ENCODE data around the gene SCCPDH. TPM values are rescaled to one million over a fixed set of nuclear protein-coding genes. Genes with fewer than 3 reads are reported as not detected.

Gene SCCPDH
- total and polyA plus RNA-seq, 3 experiments from 2014 or later, result 20.2 to 41.0 (median 39.5) TPM

- POLR2A ChIA-PET, result no interaction called here
- no peaks in the 10 kb centered on the region for H3K9me3 Mint-ChIP-seq
- H3K27ac ChIP-seq (ENCODE audit: low read depth, low read length), result no peak overlapping the region
Measured at GRCh38 chr1:246797157-246797556, 72.9 kb downstream of the SCCPDH start.

DNA sequence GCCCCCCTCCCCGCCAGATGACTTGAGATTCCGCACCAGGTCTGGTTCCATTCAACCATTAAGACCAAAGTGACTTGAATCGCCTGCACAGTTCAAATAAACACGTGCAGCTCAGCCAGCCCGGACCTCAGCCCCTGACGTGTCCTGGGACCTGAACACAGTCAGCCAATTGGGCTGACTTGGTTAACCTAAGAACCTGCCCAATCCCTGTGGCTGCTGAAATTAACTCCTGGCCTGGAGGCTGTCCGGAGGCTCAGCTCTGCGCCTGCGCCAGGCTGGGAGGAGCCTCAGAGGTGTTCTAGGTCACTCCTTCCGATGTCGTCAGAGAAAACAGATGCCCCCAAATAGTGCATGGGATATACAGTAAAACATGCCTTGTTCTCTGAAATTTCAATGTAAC is 73.4 kb downstream of the SCCPDH start:
- Histone ChIP-seq H3K9me3 (ENCODE audit: low read length) (no peaks in the 10 kb centered on the region), H3K36me3 (ENCODE audit: insufficient read depth, low read length) (no peaks in the 10 kb centered on the region), H3K27me3 (ENCODE audit: insufficient read depth, low read length, poor library complexity, severe bottlenecking) (no peaks in the 10 kb centered on the region), H3K27ac (ENCODE audit: low read depth, low read length) (no peak overlapping the region), H3K4me1 (ENCODE audit: insufficient read depth, low read length) (no peaks in the 10 kb centered on the region), H3K4me3 (ENCODE audit: low read length) (no peak overlapping the region)
- H3K36me3 Mint-ChIP-seq, result no peaks in the 10 kb centered on the region
- POLR2A ChIA-PET, result no interaction called here
- H3K4me1 Mint-ChIP-seq, result no peaks in the 10 kb centered on the region
- no peak overlapping the region for H3K4me3 Mint-ChIP-seq
- H3K27ac Mint-ChIP-seq, result no peak overlapping the region
- H3K9me3 Mint-ChIP-seq, result no peaks in the 10 kb centered on the region
- peaks cover 1 to 17% of the 10 kb centered on the region in 2 donors for H3K27me3 Mint-ChIP-seq
- CTCF ChIA-PET, result no interaction called here
- DNase-seq, result no peak

More at GRCh38 chr1:246797157-246797556, 72.9 kb downstream of the SCCPDH start:
- H3K36me3 Mint-ChIP-seq, result no peaks in the 10 kb centered on the region
- H3K4me3 ChIP-seq (ENCODE audit: low read length), result no peak overlapping the region
- H3K4me1 Mint-ChIP-seq, result no peaks in the 10 kb centered on the region
- DNase-seq, result no peak
- H3K27ac Mint-ChIP-seq, result no peak overlapping the region
- H3K9me3 ChIP-seq (ENCODE audit: low read length), result no peaks in the 10 kb centered on the region
- no peak overlapping the region for H3K4me3 Mint-ChIP-seq
- H3K36me3 ChIP-seq (ENCODE audit: insufficient read depth, low read length), result no peaks in the 10 kb centered on the region
- H3K4me1 ChIP-seq (ENCODE audit: insufficient read depth, low read length), result no peaks in the 10 kb centered on the region
- CTCF ChIA-PET, result no interaction called here
- H3K27me3 Mint-ChIP-seq, result peaks cover 1 to 18% of the 10 kb centered on the region in 2 donors
- H3K27me3 ChIP-seq (ENCODE audit: insufficient read depth, low read length, poor library complexity, severe bottlenecking), result no peaks in the 10 kb centered on the region

- H3K4me3 ChIP-seq (ENCODE audit: low read length), result no peak overlapping the region
- POLR2A ChIA-PET, result no interaction called here
- Mint-ChIP-seq H3K27me3 (peaks cover 1 to 14% of the 10 kb centered on the region in 2 donors), H3K4me3 (no peak overlapping the region), H3K9me3 (no peaks in the 10 kb centered on the region), H3K36me3 (no peaks in the 10 kb centered on the region), H3K4me1 (no peaks in the 10 kb centered on the region), H3K27ac (no peak overlapping the region)
- CTCF ChIA-PET, result no interaction called here
- H3K27ac ChIP-seq (ENCODE audit: low read depth, low read length), result no peak overlapping the region
- H3K4me1 ChIP-seq (ENCODE audit: insufficient read depth, low read length), result no peaks in the 10 kb centered on the region
- no peaks in the 10 kb centered on the region for H3K27me3 ChIP-seq (ENCODE audit: insufficient read depth, low read length, poor library complexity, severe bottlenecking)
- no peaks in the 10 kb centered on the region for H3K9me3 ChIP-seq (ENCODE audit: low read length)
- no peak for DNase-seq
- H3K36me3 ChIP-seq (ENCODE audit: insufficient read depth, low read length), result no peaks in the 10 kb centered on the region
Measured at GRCh38 chr1:246798107-246798506, 73.9 kb downstream of the SCCPDH start.

DNA sequence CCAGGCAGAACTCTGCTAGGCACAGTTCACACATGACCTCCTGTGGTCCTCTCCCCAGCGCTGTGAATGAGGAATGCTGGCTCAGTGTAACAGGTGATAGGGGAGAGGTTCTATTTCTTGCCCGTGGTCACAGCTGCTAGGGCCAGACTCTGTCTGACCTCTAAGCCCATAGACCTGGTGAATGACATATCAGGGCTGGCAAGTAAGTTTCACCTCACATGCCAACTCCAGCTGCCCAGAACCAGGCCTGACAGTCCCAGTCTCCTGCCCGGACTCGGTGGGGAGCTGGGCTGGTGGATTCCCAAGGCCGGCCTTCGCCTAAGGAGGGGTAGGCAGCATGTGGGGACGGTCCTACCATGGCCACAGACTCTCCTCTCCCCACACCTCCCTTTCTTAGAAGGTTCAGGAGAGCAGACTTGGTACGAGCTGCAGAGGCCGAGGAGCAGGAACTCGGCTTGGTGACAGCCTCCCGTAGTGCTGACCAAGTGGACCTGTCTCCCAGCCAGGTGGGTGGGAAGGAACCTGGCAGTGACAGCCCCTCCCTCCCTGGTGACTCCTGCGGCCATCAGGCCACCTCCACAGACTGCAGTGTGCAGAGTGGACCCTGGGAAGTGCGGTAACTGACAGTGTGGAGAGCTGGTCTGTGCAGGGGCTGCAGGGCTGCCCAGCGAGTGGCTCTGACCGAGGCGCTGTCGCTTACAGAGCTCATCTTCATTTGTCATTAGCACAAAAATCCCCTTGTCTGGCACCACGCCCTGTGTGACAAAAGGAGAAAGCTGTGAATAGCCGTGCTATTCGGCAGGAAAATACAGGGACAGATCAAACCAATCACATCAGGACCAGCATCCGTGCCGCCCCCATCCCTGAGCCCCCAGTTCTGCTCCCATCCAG is 74.6 kb downstream of the SCCPDH start:
- H3K27me3 ChIP-seq (ENCODE audit: insufficient read depth, low read length, poor library complexity, severe bottlenecking), result no peaks in the 10 kb centered on the region
- H3K4me3 Mint-ChIP-seq, result no peak overlapping the region
- no peaks in the 10 kb centered on the region for H3K4me1 ChIP-seq (ENCODE audit: insufficient read depth, low read length)
- no peaks in the 10 kb centered on the region for H3K36me3 Mint-ChIP-seq
- H3K27ac ChIP-seq (ENCODE audit: low read depth, low read length), result no peak overlapping the region
- no peak overlapping the region for H3K4me3 ChIP-seq (ENCODE audit: low read length)
- no peaks in the 10 kb centered on the region for H3K36me3 ChIP-seq (ENCODE audit: insufficient read depth, low read length)
- CTCF ChIA-PET, result no interaction called here
- H3K27me3 Mint-ChIP-seq, result peaks cover 1 to 12% of the 10 kb centered on the region in 2 donors
- no peaks in the 10 kb centered on the region for H3K9me3 Mint-ChIP-seq
- H3K9me3 ChIP-seq (ENCODE audit: low read length), result no peaks in the 10 kb centered on the region
- POLR2A ChIA-PET, result no interaction called here
- no peak for DNase-seq
- no peaks in the 10 kb centered on the region for H3K4me1 Mint-ChIP-seq
- no peak overlapping the region for H3K27ac Mint-ChIP-seq

DNA sequence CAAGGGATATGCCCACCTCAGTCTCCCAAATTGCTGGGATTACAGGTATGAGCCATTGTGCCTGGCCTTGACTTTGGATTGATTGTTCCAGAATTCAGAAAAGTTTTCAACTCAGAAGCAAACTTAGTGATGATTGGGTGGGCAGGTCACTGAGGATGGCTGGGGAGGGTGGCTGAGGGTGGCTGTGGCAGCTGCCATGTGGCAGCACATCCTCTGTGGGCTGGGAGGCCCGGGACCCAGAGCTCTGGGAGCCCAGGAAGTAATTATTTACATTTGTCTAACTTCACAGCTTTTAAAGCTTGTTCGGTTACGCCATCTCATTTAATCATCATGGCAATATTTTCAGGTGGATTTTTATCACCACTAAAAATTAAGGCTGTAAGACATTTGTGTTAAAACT is 76.1 kb downstream of the SCCPDH start:
- no peaks in the 10 kb centered on the region for H3K36me3 ChIP-seq (ENCODE audit: insufficient read depth, low read length)
- no peak overlapping the region for H3K4me3 Mint-ChIP-seq
- H3K4me1 ChIP-seq (ENCODE audit: insufficient read depth, low read length), result no peaks in the 10 kb centered on the region
- no peak overlapping the region for H3K27ac Mint-ChIP-seq
- H3K27me3 ChIP-seq (ENCODE audit: insufficient read depth, low read length, poor library complexity, severe bottlenecking), result no peaks in the 10 kb centered on the region
- CTCF ChIA-PET, result no interaction called here
- DNase-seq, result no peak
- no peaks in the 10 kb centered on the region for H3K4me1 Mint-ChIP-seq
- no peaks in the 10 kb centered on the region for H3K9me3 Mint-ChIP-seq
- H3K4me3 ChIP-seq (ENCODE audit: low read length), result no peak overlapping the region
- no peak overlapping the region for H3K27ac ChIP-seq (ENCODE audit: low read depth, low read length)
- H3K36me3 Mint-ChIP-seq, result no peaks in the 10 kb centered on the region
- no peaks in the 10 kb centered on the region for H3K9me3 ChIP-seq (ENCODE audit: low read length)
- POLR2A ChIA-PET, result no interaction called here
- H3K27me3 Mint-ChIP-seq, result peaks cover 1 to 12% of the 10 kb centered on the region in 2 donors

GRCh38 chr1:246800756-246801155 is 76.5 kb downstream of the SCCPDH start:
- DNase-seq, result no peak
- ChIA-PET CTCF (no interaction called here), POLR2A (no interaction called here)
- no peak overlapping the region for H3K4me3 ChIP-seq (ENCODE audit: low read length)
- no peaks in the 10 kb centered on the region for H3K9me3 ChIP-seq (ENCODE audit: low read length)
- no peaks in the 10 kb centered on the region for H3K4me1 ChIP-seq (ENCODE audit: insufficient read depth, low read length)
- no peaks in the 10 kb centered on the region for H3K36me3 Mint-ChIP-seq
- no peak overlapping the region for H3K27ac ChIP-seq (ENCODE audit: low read depth, low read length)
- H3K4me3 Mint-ChIP-seq, result no peak overlapping the region
- H3K27me3 Mint-ChIP-seq, result peaks cover 1 to 9% of the 10 kb centered on the region in 2 donors
- H3K27me3 ChIP-seq (ENCODE audit: insufficient read depth, low read length, poor library complexity, severe bottlenecking), result no peaks in the 10 kb centered on the region
- no peaks in the 10 kb centered on the region for H3K4me1 Mint-ChIP-seq
- no peak overlapping the region for H3K27ac Mint-ChIP-seq
- no peaks in the 10 kb centered on the region for H3K9me3 Mint-ChIP-seq
- no peaks in the 10 kb centered on the region for H3K36me3 ChIP-seq (ENCODE audit: insufficient read depth, low read length)

DNA sequence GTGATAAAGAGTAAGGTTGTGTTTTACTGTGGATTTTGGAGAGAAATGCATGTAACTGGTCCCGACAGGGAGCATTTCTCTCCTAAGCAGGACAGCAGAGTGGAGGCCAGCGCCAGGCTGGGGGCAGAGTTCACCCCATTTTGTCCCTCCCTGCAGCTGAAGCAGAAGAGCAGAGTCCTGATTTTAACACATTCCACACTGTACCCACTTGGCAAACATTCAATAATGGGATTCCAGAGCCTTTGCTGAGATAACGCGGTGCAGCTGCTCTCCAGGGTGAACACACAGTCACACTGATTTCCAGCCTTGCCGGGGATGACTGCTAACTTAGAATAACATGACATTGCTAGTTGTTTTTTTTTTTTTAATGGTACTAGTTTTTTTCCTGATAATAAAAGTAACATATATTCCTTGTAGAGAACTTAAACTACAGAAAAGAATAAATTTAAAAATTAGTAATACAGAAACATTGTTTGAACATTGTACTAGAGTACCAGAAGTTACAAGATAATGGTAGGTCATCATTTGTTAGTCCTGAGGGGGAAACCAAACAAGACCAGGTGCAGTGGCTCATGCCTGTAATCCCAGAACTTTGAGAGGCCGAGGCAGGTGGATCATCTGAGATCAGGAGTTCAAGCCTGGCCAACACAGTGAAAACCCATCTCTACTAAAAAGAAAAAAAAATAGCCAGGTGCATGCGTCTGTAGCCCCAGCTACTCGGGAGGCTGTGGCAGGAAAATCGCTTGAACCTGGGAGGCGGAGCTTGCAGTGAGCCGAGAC is 77.2 kb downstream of the SCCPDH start:
- POLR2A ChIA-PET, result no interaction called here
- Mint-ChIP-seq H3K9me3 (no peaks in the 10 kb centered on the region), H3K4me1 (no peaks in the 10 kb centered on the region), H3K27ac (no peak overlapping the region), H3K36me3 (no peaks in the 10 kb centered on the region), H3K27me3 (peaks cover 1 to 8% of the 10 kb centered on the region in 2 donors), H3K4me3 (no peak overlapping the region)
- no peaks in the 10 kb centered on the region for H3K36me3 ChIP-seq (ENCODE audit: insufficient read depth, low read length)
- no peaks in the 10 kb centered on the region for H3K4me1 ChIP-seq (ENCODE audit: insufficient read depth, low read length)
- H3K9me3 ChIP-seq (ENCODE audit: low read length), result no peaks in the 10 kb centered on the region
- H3K4me3 ChIP-seq (ENCODE audit: low read length), result no peak overlapping the region
- CTCF ChIA-PET, result no interaction called here
- no peak for DNase-seq
- no peaks in the 10 kb centered on the region for H3K27me3 ChIP-seq (ENCODE audit: insufficient read depth, low read length, poor library complexity, severe bottlenecking)
- H3K27ac ChIP-seq (ENCODE audit: low read depth, low read length), result no peak overlapping the region

DNA sequence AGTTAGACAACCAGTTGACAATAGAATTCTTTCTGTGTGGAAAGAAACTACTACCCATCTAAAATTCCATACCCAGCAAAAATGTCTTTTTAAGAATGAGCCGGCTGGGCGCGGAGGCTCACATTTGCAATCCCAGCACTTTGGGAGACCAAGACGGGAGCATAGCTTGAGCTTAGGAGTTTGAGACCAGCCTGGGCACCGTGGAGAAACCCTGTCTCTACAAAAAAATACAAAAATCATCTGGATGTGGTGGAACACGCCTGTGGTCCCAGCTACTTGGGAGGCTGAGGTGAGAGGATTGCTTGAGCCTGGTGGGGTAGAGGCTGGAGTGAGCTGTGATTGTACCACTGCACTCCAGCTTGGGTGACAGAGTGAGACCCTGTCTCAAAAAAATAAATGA is 79.2 kb downstream of the SCCPDH start:
- CTCF ChIA-PET, result no interaction called here

More for the DNA sequence above, 79.2 kb downstream of the SCCPDH start:
- no peaks in the 10 kb centered on the region for H3K27me3 ChIP-seq (ENCODE audit: insufficient read depth, low read length, poor library complexity, severe bottlenecking)
- Mint-ChIP-seq H3K4me3 (no peak overlapping the region), H3K36me3 (no peaks in the 10 kb centered on the region), H3K9me3 (no peaks in the 10 kb centered on the region), H3K27me3 (peaks cover 0 to 12% of the 10 kb centered on the region in 2 donors), H3K4me1 (no peaks in the 10 kb centered on the region), H3K27ac (no peak overlapping the region)
- H3K36me3 ChIP-seq (ENCODE audit: insufficient read depth, low read length), result no peaks in the 10 kb centered on the region
- no peaks in the 10 kb centered on the region for H3K4me1 ChIP-seq (ENCODE audit: insufficient read depth, low read length)
- H3K4me3 ChIP-seq (ENCODE audit: low read length), result no peak overlapping the region
- H3K27ac ChIP-seq (ENCODE audit: low read depth, low read length), result no peak overlapping the region
- H3K9me3 ChIP-seq (ENCODE audit: low read length), result no peaks in the 10 kb centered on the region
- DNase-seq, result no peak
- POLR2A ChIA-PET, result no interaction called here

Data from CD8-positive, alpha-beta memory T cell (primary cell).